Right lobe of liver (tissue), 6 donors: Measurements from ENCODE around the gene FRZB. TPM values are rescaled to one million over a fixed set of nuclear protein-coding genes. Genes with fewer than 3 reads are reported as not detected.

ENCODE experiments used
- ATAC-seq, 4 donors: fragments of 200-7000 bp; cut with Tn5 transposase; one replicate each; pipeline ENCODE4 v1.9.1; 2020; ENCODE audit warnings: mild to moderate bottlenecking in 4 of 4, moderate library complexity in 4 of 4
- DNase-seq, 3 donors: peaks; one replicate each; pipeline ENCODE4 v3.0.0-alpha.2; 2020
- H3K27ac ChIP-seq, 3 donors: fragments of 200-600 bp; one replicate each; pipeline ENCODE4 v1.8.0; 2022
- H3K27me3 ChIP-seq, 2 donors: fragments of 200-600 bp; one replicate each; pipeline ENCODE4 v1.8.0; 2022
- H3K36me3 ChIP-seq, 4 donors: fragments of 200-600 bp; sonication (generic) in 1 of 4; one replicate each; pipeline versions ENCODE4 v1.5.1 to v1.8.0; 2017 to 2022; ENCODE audit warnings: control low read depth in 1 of 4
- H3K4me1 ChIP-seq, 4 donors: fragments of 200-600 bp; sonication (generic) in 1 of 4; one replicate each; pipeline versions ENCODE4 v1.5.1 to v1.8.0; 2017 to 2022; ENCODE audit warnings: control low read depth in 1 of 4
- H3K4me3 ChIP-seq, 3 donors: fragments of 200-600 bp; one replicate each; pipeline ENCODE4 v1.8.0; 2022
- H3K9me3 ChIP-seq, 4 donors: fragments of 200-600 bp; sonication (generic) in 1 of 4; one replicate each; pipeline versions ENCODE4 v1.5.1 to v1.8.0; 2017 to 2022; ENCODE audit warnings: control low read depth in 1 of 4
- CTCF ChIP-seq, 4 donors: fragments of 200-600 bp in 3 of 4; fragments of 450-650 bp in 1 of 4; IDR thresholded peaks; one replicate each; pipeline versions ENCODE4 v1.5.1 to v1.8.0; 2016 to 2022; ENCODE audit warnings: antibody characterized with exemption in 4 of 4, mild to moderate bottlenecking in 2 of 4
- POLR2A ChIP-seq: fragments of 450-650 bp; IDR thresholded peaks from one replicate; pipeline ENCODE4 v1.6.1; 2017; ENCODE audit warnings: antibody characterized with exemption, mild to moderate bottlenecking
- WGBS: methylation state at CpG from one replicate; pipeline ENCODE4 v1.1.6; 2018; ENCODE audit warnings: low coverage, low lambda C conversion rate; ENCODE audit not compliant: insufficient coverage; ENCODE audit errors: missing lambda C conversion rate; 5-methylcytosine and 5-hydroxymethylcytosine counted together
- intact Hi-C, 2 donors: fragments of 100-400 bp; cut with DNase I; formaldehyde crosslinking; loops; one replicate each; pipeline versions ENCODE4 v1.11.2 to v1.14.1; 2022
- small RNA-seq, 2 experiments: library from RNA; depleted of rRNA; stranded (forward); fragments of <200 nt; gene quantifications; one replicate each; pipeline ENCODE3, GENCODE V24; 2016
- total RNA-seq, 6 experiments: library from RNA; depleted of rRNA in 2 of 6; stranded (reverse); fragments of >200 nt in 2 of 6; fragmentation: NEBNext Ultra II Directional in 3 of 6; extraction: Animal tissue kit (Norgen Biotek cat#: 25700) in 3 of 6; gene quantifications; one replicate each; pipeline versions ENCODE4 v1.1.0 to v1.2.4, GENCODE V29; 2016 to 2023
- donor health status: DM: no; HTN: yes; CAD: no.
- donor health status: DM: no; HTN: no; CAD: no.
- donor health status: DM: no; HTN: no; CAD: no.
- donor health status: DM: no; HTN: yes; CAD: no.
- donor health status: DM: no; HTN: yes; CAD: no.

The FRZB gene
- total RNA-seq, 6 experiments from 2014 or later: 0.14 to 0.93 (median 0.59) TPM

DNA sequence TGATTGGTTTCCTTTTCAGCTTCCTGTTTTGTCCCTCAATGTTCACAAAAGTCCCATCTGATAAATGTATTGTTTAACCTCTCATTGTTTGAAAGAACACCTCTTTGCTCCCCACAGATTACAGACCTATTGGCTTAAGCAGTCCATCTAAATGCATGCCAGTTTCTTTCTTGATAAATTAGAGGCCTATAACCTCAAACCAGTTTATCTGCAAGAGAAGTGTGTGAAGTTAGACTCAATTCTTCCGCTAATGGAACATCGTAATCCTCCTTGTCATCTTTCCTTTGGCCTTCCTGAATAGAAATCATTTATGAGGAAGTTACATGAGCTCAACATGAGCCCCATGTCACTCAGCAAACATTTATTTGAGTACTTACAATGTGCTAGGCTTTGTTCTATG is 74.0 kb downstream of the FRZB start:
- H3K27ac ChIP-seq: no peak overlapping the region
- ATAC-seq (no peak), DNase-seq (no peak)
- intact Hi-C loops: no loop called here
- WGBS: 58% methylated on average over 2 of the region's 2 CpGs
- no peak overlapping the region for H3K4me3 ChIP-seq
- no peaks in the 10 kb centered on the region for H3K36me3 ChIP-seq
- no peaks in the 10 kb centered on the region for H3K4me1 ChIP-seq
- no peaks in the 10 kb centered on the region for H3K27me3 ChIP-seq
- H3K9me3 ChIP-seq: no peaks in the 10 kb centered on the region
- TF ChIP-seq POLR2A: no peak
- no peak for TF ChIP-seq CTCF (IDR thresholded peaks at IDR 0.05)

- H3K27me3 ChIP-seq: no peaks in the 10 kb centered on the region
- 50% methylated on average over 1 of the region's 1 CpG for WGBS
- no peaks in the 10 kb centered on the region for H3K36me3 ChIP-seq
- peak; percentile 56 to 71 (median 62) for TF ChIP-seq CTCF (IDR thresholded peaks at IDR 0.05)
- TF ChIP-seq POLR2A: no peak
- intact Hi-C loops: no loop called here
- ATAC-seq: peak; percentile 82 to 93 (median 86)
- H3K9me3 ChIP-seq: no peaks in the 10 kb centered on the region
- H3K4me1 ChIP-seq: no peaks in the 10 kb centered on the region
- DNase-seq: no peak
- no peak overlapping the region for H3K4me3 ChIP-seq
- no peak overlapping the region for H3K27ac ChIP-seq
Measured at GRCh38 chr2:182784777-182785176, 81.7 kb downstream of the FRZB start.

GRCh38 chr2:182784058-182784706 is 82.3 kb downstream of the FRZB start:
- 45% methylated on average over 4 of the region's 4 CpGs for WGBS
- intact Hi-C loops: no loop called here
- no peak for TF ChIP-seq POLR2A
- TF ChIP-seq CTCF (IDR thresholded peaks at IDR 0.05): no peak
- Histone ChIP-seq H3K4me3 (no peak overlapping the region), H3K9me3 (no peaks in the 10 kb centered on the region), H3K36me3 (no peaks in the 10 kb centered on the region), H3K4me1 (no peaks in the 10 kb centered on the region), H3K27me3 (no peaks in the 10 kb centered on the region), H3K27ac (no peak overlapping the region)
- DNase-seq (no peak), ATAC-seq (peak; percentile 82 to 87 (median 85))

Small RNA genes lying within 50 kb of the gene (small RNA-seq; reads per million reads assigned to genes)
- gene RF00019 (0 reads per million in 2 experiments), gene RNU6-1122P (0 reads per million in 2 experiments)

Other genes with a start within 250 kb of the FRZB start
- 10 to 100 TPM; 26.1 to 37.7 (median 33.0) TPM for gene DNAJC10, start 150.4 kb downstream of the FRZB start, total RNA-seq
- gene NCKAP1, start 171.8 kb upstream of the FRZB start, total RNA-seq: 10 to 100 TPM; 31.9 to 50.3 (median 43.3) TPM
- gene DUSP19, start 212.1 kb upstream of the FRZB start, total RNA-seq: 1 to 10 TPM in 3 of 6 experiments, under 1 TPM in 3; 0.37 to 1.5 (median 0.78) TPM